GM12878 (cell line): Measurements from ENCODE around the gene KISS1R. TPM values are rescaled to one million over a fixed set of nuclear protein-coding genes. Genes with fewer than 3 reads are reported as not detected.

Experiments
- ATAC-seq: fragments of 200-7000 bp; cut with Tn5 transposase; 3 replicates; pipeline ENCODE4 v1.9.1; 2020; ENCODE audit warnings: mild to moderate bottlenecking, moderate library complexity
- BruUV-seq: library from RNA; stranded (reverse); fragments of 400-500 nt; replicated peaks from 2 replicates; lab custom pipeline; 2021; lab: Mats Ljungman, UMichigan
- CTCF ChIA-PET: fragments of 300-600 bp; sonication (Branson Sonifier 250); formaldehyde crosslinking; extraction: SDS; loops from one replicate; lab custom pipeline; 2021; ENCODE audit warnings: inconsistent platforms; lab: Yijun Ruan, JAX
- POLR2A ChIA-PET: fragments of 350-600 bp; formaldehyde crosslinking; extraction: SDS; loops from one replicate; lab custom pipeline; 2021; ENCODE audit warnings: inconsistent platforms; lab: Charles Lee
- RAD21 ChIA-PET: fragments of 300-600 bp; sonication (Branson Sonifier 250); formaldehyde crosslinking; loops from one replicate; lab custom pipeline; 2023; ENCODE audit warnings: antibody characterized with exemption; ENCODE audit not compliant: unreplicated experiment; lab: Charles Lee
- SMC1A ChIA-PET: fragments of 300-600 bp; sonication (Branson Sonifier 250); formaldehyde crosslinking; loops from one replicate; lab custom pipeline; 2023; ENCODE audit not compliant: unreplicated experiment, uncharacterized antibody; lab: Charles Lee
- DNase-seq: peaks from one replicate; pipeline ENCODE4 v3.0.0-alpha.2; 2011; ENCODE audit warnings: low read depth, low spot score
- FAIRE-seq: peaks from 3 replicates; lab custom pipeline; 2011; peaks lifted over from hg19 to GRCh38; lab: Jason Lieb, UNC
- H2AFZ ChIP-seq: 2 replicates; pipeline ENCODE4 v1.6.0; 2011; ENCODE audit warnings: low read depth, low read length, control low read depth; ENCODE audit not compliant: control insufficient read depth
- H3K27ac ChIP-seq: 2 replicates; pipeline ENCODE4 v1.5.1; 2011; ENCODE audit warnings: control low read depth; ENCODE audit not compliant: control insufficient read depth, insufficient read depth
- H3K27me3 ChIP-seq, 2 experiments: replicated peaks in 1 of 2; 2 replicates each; pipeline versions ENCODE4 v1.6.0 to v1.6.1; 2011; ENCODE audit warnings: low read length in 1 of 2; ENCODE audit not compliant: control insufficient read depth in 2 of 2, insufficient read depth in 2 of 2
- H3K36me3 ChIP-seq, 2 experiments: 2 replicates each; pipeline ENCODE4 v1.5.1; 2011; ENCODE audit warnings: low read length in 1 of 2; ENCODE audit not compliant: control insufficient read depth in 2 of 2, insufficient read depth in 2 of 2
- H3K4me1 ChIP-seq: 2 replicates; pipeline ENCODE4 v1.6.1; 2011; ENCODE audit warnings: mild to moderate bottlenecking, low read length, moderate library complexity, mixed read lengths; ENCODE audit not compliant: control insufficient read depth, insufficient read depth
- H3K4me2 ChIP-seq: 2 replicates; pipeline ENCODE4 v1.6.0; 2011; ENCODE audit warnings: control low read depth; ENCODE audit not compliant: control insufficient read depth, insufficient read depth
- H3K4me3 ChIP-seq: fragments of 200-600 bp; sonication (generic); 2 replicates; pipeline ENCODE4 v1.5.1; 2016
- H3K79me2 ChIP-seq: 2 replicates; pipeline ENCODE4 v1.6.0; 2011; ENCODE audit warnings: low read length; ENCODE audit not compliant: control insufficient read depth, insufficient read depth
- H3K9ac ChIP-seq: 2 replicates; pipeline ENCODE4 v1.8.0; 2011; ENCODE audit warnings: low read length, control low read depth, mixed read lengths; ENCODE audit not compliant: control insufficient read depth, insufficient read depth
- H3K9me3 ChIP-seq: replicated peaks from 3 replicates; pipeline ENCODE4 v1.5.1; 2011; ENCODE audit warnings: mild to moderate bottlenecking, low read length; ENCODE audit not compliant: control insufficient read depth, insufficient read depth
- H4K20me1 ChIP-seq: 2 replicates; pipeline ENCODE4 v1.6.0; 2011; ENCODE audit not compliant: control insufficient read depth, insufficient read depth
- POLR2A ChIP-seq: IDR thresholded peaks from 2 replicates; pipeline ENCODE4 v1.6.1; 2011; ENCODE audit warnings: low read depth, mild to moderate bottlenecking, low read length
- RUNX3 ChIP-seq: IDR thresholded peaks from 2 replicates; pipeline ENCODE4 v1.6.1; 2012; ENCODE audit warnings: low read length, inconsistent platforms
- ZZZ3 ChIP-seq: IDR thresholded peaks from 2 replicates; pipeline ENCODE4 v1.6.1; 2011; ENCODE audit warnings: low read depth; ENCODE audit not compliant: control insufficient read depth, insufficient read length
- WGBS: methylation state at CpG from one replicate; pipeline ENCODE4 v1.1.6; 2016; ENCODE audit warnings: low lambda C conversion rate; ENCODE audit not compliant: insufficient replicate concordance, insufficient coverage; ENCODE audit errors: missing lambda C conversion rate; 5-methylcytosine and 5-hydroxymethylcytosine counted together
- in situ Hi-C: fragments of 300-500 bp; cut with MboI; formaldehyde crosslinking; loops from 9 replicates; pipeline ENCODE4 v1.14.3; 2018; ENCODE audit warnings: mixed read lengths
- intact Hi-C: fragments of 100-400 bp; cut with micrococcal nuclease; formaldehyde crosslinking; loops from one replicate; pipeline ENCODE4 v1.14.2; 2022; ENCODE audit not compliant: unreplicated experiment
- polyA plus RNA-seq, 11 experiments: library from polyadenylated mRNA; depleted of rRNA in 4 of 11; unstranded in 6 of 11; stranded (reverse) in 5 of 11; fragments of >200 nt; fragmentation: Nextera tagmentation in 4 of 11; fragmentation: Illumina TruSeq in 1 of 11; extraction: Ambion mirVana in 4 of 11; extraction: Trizol in 1 of 11; gene quantifications; 1 replicate in 1 of 11; 2 replicates in 10 of 11; pipeline versions ENCODE4 v1.2.1 to v1.2.3, GENCODE V29; 2011 to 2016; ENCODE audit warnings: inconsistent platforms in 2 of 11, missing spikeins in 2 of 11, low read depth in 1 of 11
- total RNA-seq, 4 experiments: library from RNA; depleted of rRNA in 3 of 4; stranded (reverse); fragments of >200 nt in 3 of 4; fragmentation: Illumina TruSeq in 1 of 4; extraction: Trizol in 1 of 4; gene quantifications; 2 replicates each; pipeline versions ENCODE4 v1.2.1 to v1.2.3, GENCODE V29; 2013 to 2021
- TF ChIP-seq, protein P1 (sequence below): fragments of 450-650 bp; IDR thresholded peaks from 2 replicates; pipeline ENCODE4 v1.6.1; 2017; ENCODE audit warnings: mild to moderate bottlenecking, moderate library complexity

Gene KISS1R
- total and polyA plus RNA-seq, 10 of the 15 experiments (the other 5 are each of a cell fraction or from before 2014, with no cell fraction given), result 0.13 to 2.7 (median 1.4) TPM; not detected in 3

DNA sequence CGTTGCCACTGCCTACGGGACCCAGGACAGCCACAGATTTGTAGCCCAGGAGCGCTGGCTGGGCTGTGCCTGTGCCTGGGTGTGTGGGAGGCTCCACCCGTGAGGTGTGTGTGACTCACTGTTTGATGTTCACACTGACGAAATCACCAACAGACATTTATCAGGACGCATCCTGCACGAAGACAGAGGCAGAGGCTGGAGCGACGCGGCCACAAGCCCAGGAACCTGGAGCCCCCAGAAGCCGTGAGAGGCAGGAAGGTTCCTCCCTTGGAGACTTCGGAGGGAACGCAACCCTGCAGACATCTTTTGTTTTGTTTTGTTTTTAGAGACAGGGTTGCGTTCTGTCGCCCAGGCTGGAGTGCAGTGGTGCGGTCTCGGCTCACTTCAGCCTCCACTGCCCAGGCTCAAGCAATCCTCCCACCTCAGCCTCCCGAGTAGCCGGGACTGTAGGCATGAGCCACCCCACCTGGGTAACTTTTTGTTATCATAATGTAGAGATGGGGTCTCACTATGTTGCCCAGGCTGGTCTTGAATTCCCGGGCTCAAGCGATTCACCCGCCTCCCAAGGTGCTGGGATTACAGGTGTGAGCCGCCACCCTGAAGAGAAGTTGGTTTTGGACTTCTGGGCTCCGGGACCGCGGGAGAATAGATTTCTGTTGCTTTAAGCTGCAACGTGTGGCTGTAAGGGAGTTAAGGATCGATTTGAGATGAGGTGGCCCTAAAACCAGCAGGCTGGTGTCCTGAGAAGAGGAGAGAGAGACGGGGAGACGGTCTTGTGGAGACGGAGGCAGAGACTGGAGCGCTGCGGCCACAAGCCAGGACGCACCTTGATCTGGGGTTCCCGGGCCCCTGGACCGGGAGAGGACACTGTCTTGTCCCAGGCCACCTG is 42.1 kb downstream of the KISS1R start:
- no peak overlapping the region for H3K4me3 ChIP-seq
- H3K9ac ChIP-seq, result no peak overlapping the region
- DNase-seq, result no peak
- peaks cover 11 to 42% of the 10 kb centered on the region in 2 experiments for H3K36me3 ChIP-seq
- H3K27me3 ChIP-seq, result no peaks in the 10 kb centered on the region
- CTCF ChIA-PET, result interaction anchor here (0.8 kb wide), 1 partner anchor 10 kb away, joined by 3 read pairs; no protein-coding TSS in a partner anchor
- FAIRE-seq, result no peak
- in situ Hi-C loops (no loop called here), intact Hi-C loops (no loop called here)
- H3K79me2 ChIP-seq, result peaks cover 19% of the 10 kb centered on the region
- no TSS peak for BruUV-seq
- no peak for ATAC-seq
- peaks cover 3% of the 10 kb centered on the region; the same call in 1 of the 2 replicates for H4K20me1 ChIP-seq
- POLR2A ChIA-PET, result no interaction called here
- H3K9me3 ChIP-seq, result no peaks in the 10 kb centered on the region; the same call in 2 of the 3 replicates
- H3K4me2 ChIP-seq, result no peak overlapping the region
- TF ChIP-seq RUNX3 (no peak), POLR2A (0 out of 2 replicates have a peak, but pooled peaks have one; percentile 17), ZZZ3 (no peak)
- TF ChIP-seq, protein P1, sequence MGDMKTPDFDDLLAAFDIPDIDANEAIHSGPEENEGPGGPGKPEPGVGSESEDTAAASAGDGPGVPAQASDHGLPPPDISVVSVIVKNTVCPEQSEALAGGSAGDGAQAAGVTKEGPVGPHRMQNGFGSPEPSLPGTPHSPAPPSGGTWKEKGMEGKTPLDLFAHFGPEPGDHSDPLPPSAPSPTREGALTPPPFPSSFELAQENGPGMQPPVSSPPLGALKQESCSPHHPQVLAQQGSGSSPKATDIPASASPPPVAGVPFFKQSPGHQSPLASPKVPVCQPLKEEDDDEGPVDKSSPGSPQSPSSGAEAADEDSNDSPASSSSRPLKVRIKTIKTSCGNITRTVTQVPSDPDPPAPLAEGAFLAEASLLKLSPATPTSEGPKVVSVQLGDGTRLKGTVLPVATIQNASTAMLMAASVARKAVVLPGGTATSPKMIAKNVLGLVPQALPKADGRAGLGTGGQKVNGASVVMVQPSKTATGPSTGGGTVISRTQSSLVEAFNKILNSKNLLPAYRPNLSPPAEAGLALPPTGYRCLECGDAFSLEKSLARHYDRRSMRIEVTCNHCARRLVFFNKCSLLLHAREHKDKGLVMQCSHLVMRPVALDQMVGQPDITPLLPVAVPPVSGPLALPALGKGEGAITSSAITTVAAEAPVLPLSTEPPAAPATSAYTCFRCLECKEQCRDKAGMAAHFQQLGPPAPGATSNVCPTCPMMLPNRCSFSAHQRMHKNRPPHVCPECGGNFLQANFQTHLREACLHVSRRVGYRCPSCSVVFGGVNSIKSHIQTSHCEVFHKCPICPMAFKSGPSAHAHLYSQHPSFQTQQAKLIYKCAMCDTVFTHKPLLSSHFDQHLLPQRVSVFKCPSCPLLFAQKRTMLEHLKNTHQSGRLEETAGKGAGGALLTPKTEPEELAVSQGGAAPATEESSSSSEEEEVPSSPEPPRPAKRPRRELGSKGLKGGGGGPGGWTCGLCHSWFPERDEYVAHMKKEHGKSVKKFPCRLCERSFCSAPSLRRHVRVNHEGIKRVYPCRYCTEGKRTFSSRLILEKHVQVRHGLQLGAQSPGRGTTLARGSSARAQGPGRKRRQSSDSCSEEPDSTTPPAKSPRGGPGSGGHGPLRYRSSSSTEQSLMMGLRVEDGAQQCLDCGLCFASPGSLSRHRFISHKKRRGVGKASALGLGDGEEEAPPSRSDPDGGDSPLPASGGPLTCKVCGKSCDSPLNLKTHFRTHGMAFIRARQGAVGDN, result no peak
- SMC1A ChIA-PET, result no interaction called here
- no peak overlapping the region for H3K27ac ChIP-seq
- RAD21 ChIA-PET, result no interaction called here
- 93% methylated on average over 36 of the region's 36 CpGs for WGBS
- H2AFZ ChIP-seq, result no peak overlapping the region
- peaks cover 14% of the 10 kb centered on the region for H3K4me1 ChIP-seq
